GM19193 (cell line): Measurements from ENCODE around the gene PDE1A.

Experiments
- POLR2A ChIP-seq: IDR thresholded peaks from 4 replicates; pipeline ENCODE4 v1.6.1; 2011; ENCODE audit not compliant: insufficient read depth, insufficient read length; ENCODE audit errors: extremely low read depth

PDE1A gene

GRCh38 chr2:182280118-182280517, 146.7 kb downstream of the PDE1A start:
- no peak for TF ChIP-seq POLR2A

- no peak for TF ChIP-seq POLR2A
Observed at GRCh38 chr2:182267971-182268370, 158.9 kb downstream of the PDE1A start.

GRCh38 chr2:182266909-182267308, 159.9 kb downstream of the PDE1A start:
- TF ChIP-seq POLR2A: no peak

DNA sequence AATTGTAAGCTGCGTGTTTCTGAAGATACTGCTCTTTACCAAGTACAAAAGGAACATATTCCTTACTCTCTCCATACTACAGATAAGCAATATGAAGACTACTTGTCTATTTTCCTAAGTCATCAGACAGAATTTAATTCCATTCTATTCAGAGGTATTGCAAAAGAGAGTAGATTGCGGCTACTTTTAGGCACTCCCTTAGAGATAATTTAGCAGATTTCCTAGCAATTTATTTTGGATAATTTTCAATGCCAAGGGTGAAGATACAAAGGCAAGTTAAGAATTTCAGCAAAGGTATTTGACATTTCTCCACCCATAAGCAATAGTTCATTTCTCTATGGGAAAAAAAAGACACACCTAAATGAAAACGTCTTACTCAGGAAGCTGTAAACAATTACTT, 161.1 kb downstream of the PDE1A start:
- no peak for TF ChIP-seq POLR2A

- no peak for TF ChIP-seq POLR2A
Observed at GRCh38 chr2:182261860-182262387, 164.9 kb downstream of the PDE1A start.

- TF ChIP-seq POLR2A: no peak
Observed at GRCh38 chr2:182259629-182260150, 167.1 kb downstream of the PDE1A start.

DNA sequence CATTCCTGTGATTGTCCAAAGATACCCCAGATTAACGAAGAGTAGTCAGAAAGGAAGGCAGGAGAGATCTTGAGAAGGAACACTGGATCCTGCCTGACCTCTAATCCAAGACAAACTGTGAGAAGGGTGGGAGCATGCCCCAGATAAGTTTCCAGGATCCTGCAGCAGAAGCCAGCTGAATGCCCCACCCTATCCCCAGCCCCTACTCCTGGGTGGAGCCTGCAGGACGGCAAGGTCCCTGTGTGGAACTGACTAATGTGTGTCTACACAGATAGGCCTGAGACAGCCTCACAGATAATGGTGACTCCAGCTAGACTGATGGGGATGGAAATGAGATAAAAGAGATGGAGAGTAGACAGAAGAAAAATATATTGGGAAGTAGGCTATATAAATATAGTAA, 174.3 kb downstream of the PDE1A start:
- no peak for TF ChIP-seq POLR2A

- no peak for TF ChIP-seq POLR2A
Observed at GRCh38 chr2:182248898-182249297, 177.9 kb downstream of the PDE1A start.

DNA sequence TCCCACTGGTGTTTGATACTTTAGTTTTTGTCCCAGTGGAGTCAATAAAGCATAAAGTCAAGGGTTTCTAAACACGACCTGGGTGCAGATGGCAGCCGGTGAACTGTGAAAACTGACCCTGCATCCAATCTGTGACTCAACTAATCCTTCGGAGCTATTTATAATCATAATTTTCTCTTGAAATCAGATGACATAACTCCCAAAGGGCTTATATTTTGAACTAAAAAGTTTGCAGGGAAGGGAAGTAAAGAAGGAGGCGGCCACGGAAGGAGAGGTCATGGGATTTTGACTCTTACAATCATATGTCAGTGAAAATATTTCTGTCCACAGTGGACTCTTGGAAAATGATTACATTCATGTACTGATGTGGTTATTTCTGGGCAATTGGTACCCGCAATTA, 178.5 kb downstream of the PDE1A start:
- TF ChIP-seq POLR2A: no peak

GRCh38 chr2:182247831-182248230, 179.0 kb downstream of the PDE1A start:
- no peak for TF ChIP-seq POLR2A

DNA sequence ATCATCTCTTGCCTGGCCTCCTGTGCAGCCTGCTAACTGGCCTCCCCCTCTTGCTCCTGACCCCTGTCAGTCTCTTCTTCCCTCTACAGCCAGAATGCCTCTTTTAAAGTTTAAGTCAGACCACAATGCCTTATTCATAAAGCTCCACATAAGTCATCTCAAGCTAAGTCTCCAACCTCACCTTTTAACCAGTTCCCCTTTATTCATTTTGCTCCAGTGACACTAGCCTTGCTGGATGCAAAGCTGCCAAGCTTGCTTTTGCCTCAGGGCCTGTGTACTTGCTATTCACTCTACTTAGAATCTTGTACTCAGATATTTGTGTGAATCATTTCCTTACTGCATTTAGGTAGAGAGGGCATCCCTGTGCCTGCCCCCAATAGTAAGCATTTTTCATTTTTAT, 180.9 kb downstream of the PDE1A start:
- no peak for TF ChIP-seq POLR2A

- TF ChIP-seq POLR2A: no peak
Observed at GRCh38 chr2:182242609-182243008, 184.2 kb downstream of the PDE1A start.

- TF ChIP-seq POLR2A: no peak
Observed at GRCh38 chr2:182241936-182242335, 184.9 kb downstream of the PDE1A start.

GRCh38 chr2:182240862-182241371, 185.9 kb downstream of the PDE1A start:
- TF ChIP-seq POLR2A: no peak

GRCh38 chr2:182230561-182230960, 196.3 kb downstream of the PDE1A start:
- no peak for TF ChIP-seq POLR2A

DNA sequence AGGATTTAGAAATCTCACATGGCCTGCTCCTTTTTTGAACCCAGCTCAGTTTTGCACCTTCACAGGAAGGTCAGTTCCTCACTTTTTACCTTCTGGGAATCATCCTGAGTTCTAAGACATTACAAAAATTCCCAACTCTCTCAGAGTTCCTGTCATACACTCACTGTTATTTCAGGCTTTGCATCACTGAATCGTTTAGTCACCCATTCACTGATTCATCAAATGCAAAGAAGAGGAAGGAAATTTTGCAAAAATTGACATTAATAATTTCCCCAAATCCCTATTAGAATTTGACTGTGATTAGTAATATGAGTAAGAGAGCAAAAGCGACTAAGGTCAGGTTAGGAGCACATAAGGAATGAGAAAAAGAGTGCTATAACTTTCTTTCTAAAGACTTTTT, 197.5 kb downstream of the PDE1A start:
- TF ChIP-seq POLR2A: no peak

- TF ChIP-seq POLR2A: no peak
Observed at GRCh38 chr2:182228741-182229140, 198.1 kb downstream of the PDE1A start.
